Endothelial cell of hepatic sinusoid (primary cell): ENCODE measurements around the gene WHRN.

Experiments used
- in situ Hi-C: cut with HindIII; loops from 2 replicates; pipeline ENCODE4 v1.10.0; 2017; ENCODE audit warnings: low sequenced_read_pairs

Gene WHRN

GRCh38 chr9:114505187-114506081, at the start of gene WHRN:
TSS of gene WHRN (minus strand) at chr9:114505473. CDS start at chr9:114504801, 672 bp downstream.
- in situ Hi-C loops: no loop called here

- in situ Hi-C loops: no loop called here
Observed at GRCh38 chr9:114553202-114553601, 47.9 kb upstream of the WHRN start.

DNA sequence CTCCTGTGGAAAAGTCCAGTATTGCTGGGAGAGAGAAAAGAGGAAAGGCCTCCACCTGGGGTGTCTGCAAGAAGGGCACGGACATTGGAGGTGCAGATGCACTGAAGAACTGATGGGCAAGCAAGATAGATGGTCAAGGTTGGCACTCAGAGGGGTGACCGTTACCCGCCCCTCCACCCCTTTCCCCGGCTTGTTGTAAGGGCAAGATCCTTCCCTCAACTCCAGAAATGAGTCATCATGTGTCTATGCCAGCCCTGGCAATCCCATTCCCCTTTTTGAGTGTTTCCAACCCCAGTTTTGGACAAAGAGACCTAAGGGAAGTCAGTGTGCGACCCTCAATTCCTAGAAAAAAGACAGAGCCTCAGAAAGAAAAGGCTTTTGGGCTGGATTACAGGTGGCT, 47.4 kb upstream of the WHRN start:
- in situ Hi-C loops: no loop called here

- in situ Hi-C loops: no loop called here
Observed at GRCh38 chr9:114551750-114552685, 46.7 kb upstream of the WHRN start.

- in situ Hi-C loops: no loop called here
Observed at GRCh38 chr9:114549697-114550330, 44.5 kb upstream of the WHRN start.

- in situ Hi-C loops: no loop called here
Observed at GRCh38 chr9:114546851-114547250, 41.6 kb upstream of the WHRN start.

DNA sequence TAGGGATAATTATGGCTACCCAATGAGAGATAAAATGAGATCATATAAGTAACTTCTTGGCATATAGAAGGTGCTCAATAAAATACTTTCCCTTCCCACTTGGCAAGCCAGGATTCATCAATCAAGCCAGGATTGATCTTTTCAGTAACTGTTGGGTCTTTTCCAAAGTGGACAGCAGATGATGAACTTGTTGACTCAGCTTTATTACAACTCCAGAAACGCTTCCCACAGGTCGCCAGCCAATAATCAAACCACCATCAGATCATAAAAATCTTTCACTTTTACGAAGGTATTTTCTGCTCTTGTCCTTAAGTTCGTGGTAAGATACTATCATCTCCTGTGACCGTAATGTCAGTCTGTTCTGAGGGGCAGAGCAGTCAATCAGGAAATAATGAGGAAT, 39.8 kb upstream of the WHRN start:
- in situ Hi-C loops: no loop called here

GRCh38 chr9:114539701-114540380, 34.6 kb upstream of the WHRN start:
- in situ Hi-C loops: no loop called here

- in situ Hi-C loops: no loop called here
Observed at GRCh38 chr9:114538241-114538640, 33.0 kb upstream of the WHRN start.

DNA sequence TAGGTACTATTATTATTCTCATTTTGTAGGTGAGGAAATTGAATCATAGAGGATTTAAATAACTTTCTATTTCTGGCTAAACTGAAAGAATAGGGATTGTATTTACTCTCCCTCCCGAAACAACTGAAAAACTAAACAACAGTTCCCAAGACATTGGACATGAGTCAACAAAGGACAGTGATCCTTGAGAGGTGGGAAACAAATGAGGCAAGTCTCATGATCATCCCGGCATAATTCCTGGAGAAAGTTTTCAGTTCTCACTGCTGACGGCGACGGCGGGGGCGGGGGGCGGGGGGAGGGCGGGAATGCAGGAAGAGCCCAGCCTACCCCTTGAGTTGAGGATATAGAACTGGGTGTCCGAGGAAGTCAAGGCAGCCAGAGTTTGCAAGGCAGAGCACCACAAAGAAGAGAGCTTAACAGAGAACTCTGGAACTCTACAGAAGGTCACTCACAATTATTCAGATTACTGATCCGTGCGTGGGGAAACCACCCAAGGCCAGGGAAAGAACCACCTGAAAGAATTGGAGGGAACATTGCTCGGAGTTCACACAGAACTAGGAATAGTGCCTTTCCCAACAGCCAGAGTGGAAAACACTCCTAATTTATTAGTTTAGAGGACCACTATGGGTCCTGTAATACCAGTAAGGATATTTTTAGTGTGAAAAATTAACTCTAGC, 27.4 kb upstream of the WHRN start:
- in situ Hi-C loops: no loop called here

DNA sequence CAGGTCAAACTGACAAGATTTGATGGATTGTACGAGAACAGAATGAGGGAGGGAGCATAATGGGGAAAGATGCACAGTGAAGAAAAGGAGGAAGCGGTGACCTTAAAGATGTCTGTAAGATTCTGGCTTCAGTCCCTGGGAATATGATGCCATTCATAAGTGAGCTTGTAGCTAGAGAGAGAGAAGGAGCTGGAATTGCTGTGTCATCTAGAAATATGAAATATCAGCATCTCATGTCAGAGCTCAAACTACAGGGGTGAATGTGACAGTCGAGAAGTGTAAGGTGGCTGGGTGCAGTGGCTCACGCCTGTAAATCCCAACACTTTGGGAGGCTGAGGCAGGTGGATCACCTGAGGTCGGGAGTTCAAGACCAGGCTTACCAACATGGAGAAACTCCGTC, 24.0 kb upstream of the WHRN start:
- in situ Hi-C loops: loop anchor here (5.0 kb wide), 2 partner anchors 93 to 102 kb away; no protein-coding TSS in a partner anchor

- in situ Hi-C loops: loop anchor here (5.0 kb wide), 2 partner anchors 95 to 100 kb away; no protein-coding TSS in a partner anchor
Observed at GRCh38 chr9:114526807-114527206, 21.5 kb upstream of the WHRN start.

DNA sequence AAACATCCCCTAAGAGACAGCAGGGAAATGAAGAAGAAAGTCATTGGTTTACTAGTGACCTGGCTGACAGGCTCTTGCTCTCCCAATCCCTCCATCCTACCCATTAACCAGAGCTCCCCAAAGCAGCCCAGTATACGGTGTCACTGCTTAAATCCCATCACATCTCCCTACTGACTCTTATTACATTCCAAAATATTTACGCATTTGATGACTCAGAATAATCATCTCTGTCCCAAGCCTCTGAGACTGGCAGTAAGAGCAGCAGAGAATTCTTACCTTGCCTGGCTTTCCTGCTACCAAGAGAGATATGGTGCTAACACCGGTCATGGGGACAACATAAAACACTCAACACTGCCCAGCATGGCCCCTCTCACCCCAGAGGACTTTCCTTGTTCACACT, 20.2 kb upstream of the WHRN start:
- in situ Hi-C loops: loop anchor here (5.0 kb wide), 2 partner anchors 97 to 98 kb away; no protein-coding TSS in a partner anchor

DNA sequence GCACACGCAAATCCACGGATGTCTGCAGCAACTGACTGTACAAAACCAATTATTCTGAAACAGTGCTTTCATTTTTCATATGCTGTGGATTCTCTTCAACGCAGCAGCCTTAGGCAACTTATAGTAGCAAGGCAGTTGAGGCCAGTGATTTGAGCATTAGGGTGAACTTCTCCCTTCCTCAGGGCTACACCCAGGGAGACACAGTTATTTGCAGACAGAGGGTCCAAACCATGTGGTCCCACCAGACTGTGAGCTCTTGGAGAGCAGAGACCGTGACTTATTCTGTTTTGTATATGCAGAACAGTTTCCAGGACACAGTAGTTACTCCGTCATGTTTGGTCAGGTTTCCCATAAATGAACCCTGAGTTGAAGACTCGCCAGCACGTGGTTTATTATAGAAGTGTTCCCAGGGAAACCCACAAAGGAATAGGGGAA, 19.0 kb upstream of the WHRN start:
- in situ Hi-C loops: no loop called here

DNA sequence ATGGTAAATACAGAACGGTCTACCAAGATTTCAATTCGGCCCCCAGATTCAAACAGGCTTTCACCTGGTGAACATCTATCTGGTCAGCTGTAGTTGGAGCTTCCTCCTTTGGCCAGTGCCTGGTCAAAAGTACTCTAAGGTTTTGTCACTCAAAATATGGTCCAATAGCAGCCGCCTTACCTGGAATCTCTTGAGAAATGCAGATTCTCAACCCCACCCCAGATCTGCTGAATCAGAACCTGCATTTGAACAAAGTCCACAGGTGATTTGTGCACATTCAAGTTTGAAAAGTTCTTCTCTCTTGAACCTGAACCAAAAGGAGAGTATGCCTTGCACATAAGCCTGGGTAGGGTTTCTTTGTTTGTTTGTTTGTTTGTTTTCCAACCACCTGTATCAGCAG, 17.6 kb upstream of the WHRN start:
- in situ Hi-C loops: no loop called here

GRCh38 chr9:114522286-114522685, 17.0 kb upstream of the WHRN start:
- in situ Hi-C loops: no loop called here

GRCh38 chr9:114521846-114522245, 16.6 kb upstream of the WHRN start:
- in situ Hi-C loops: no loop called here

GRCh38 chr9:114518599-114519022, 13.3 kb upstream of the WHRN start:
- in situ Hi-C loops: loop anchor here (5.0 kb wide), 1 partner anchor 46 kb away; no protein-coding TSS in a partner anchor

DNA sequence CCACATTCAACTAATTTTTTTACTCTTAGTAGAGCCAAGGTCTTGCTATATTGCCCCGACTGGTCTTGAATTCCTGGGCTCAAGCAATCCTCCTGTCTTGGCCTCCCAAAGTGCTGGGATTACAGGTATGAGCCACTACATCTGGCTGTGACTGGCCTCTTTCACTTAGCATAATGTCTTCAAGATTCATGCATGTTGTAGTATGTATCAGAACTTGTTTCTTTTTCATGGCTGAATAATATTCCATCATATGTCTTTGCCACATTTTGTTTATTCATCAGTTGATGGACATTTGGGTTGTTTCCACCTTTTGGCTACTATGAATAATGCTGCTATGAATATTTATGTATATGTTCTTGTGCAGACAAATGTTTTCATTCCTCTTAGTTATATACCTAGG, 12.8 kb upstream of the WHRN start:
- in situ Hi-C loops: loop anchor here (5.0 kb wide), 1 partner anchor 46 kb away; no protein-coding TSS in a partner anchor
